BJ (cell line): ENCODE results near the gene OR6N2. TPM values are rescaled to one million over a fixed set of nuclear protein-coding genes. Genes with fewer than 3 reads are reported as not detected.

Source experiments
- CTCF ChIA-PET: fragments of 350-600 bp; formaldehyde crosslinking; extraction: SDS; loops from one replicate; lab custom pipeline; 2021; ENCODE audit warnings: antibody characterized with exemption, inconsistent platforms; lab: Yijun Ruan, JAX
- POLR2A ChIA-PET: fragments of 300-600 bp; sonication (Branson Sonifier 250); formaldehyde crosslinking; extraction: SDS; loops from one replicate; lab custom pipeline; 2021; ENCODE audit warnings: antibody characterized with exemption; lab: Charles Lee
- DNase-seq: peaks from one replicate; pipeline ENCODE4 v3.0.0-alpha.2; 2011; ENCODE audit warnings: low read depth
- H3K27me3 ChIP-seq: 2 replicates; pipeline ENCODE4 v1.6.0; 2011; ENCODE audit warnings: low read length; ENCODE audit not compliant: control insufficient read depth, insufficient read depth
- H3K36me3 ChIP-seq: 2 replicates; pipeline ENCODE4 v1.5.1; 2011; ENCODE audit warnings: low read length; ENCODE audit not compliant: control insufficient read depth, insufficient read depth
- H3K4me3 ChIP-seq: 2 replicates; pipeline ENCODE4 v1.5.1; 2011; ENCODE audit warnings: low read depth, mild to moderate bottlenecking, control low read depth, low read length
- CTCF ChIP-seq: IDR thresholded peaks from 2 replicates; pipeline ENCODE4 v1.5.1; 2011; ENCODE audit warnings: low read depth, mild to moderate bottlenecking, control low read depth, inconsistent platforms, low read length, moderate library complexity; ENCODE audit not compliant: insufficient read depth
- polyA minus RNA-seq: library from RNA; depleted of rRNA, polyadenylated mRNA; stranded (reverse); fragments of >200 nt; gene quantifications from 2 replicates; pipeline ENCODE4 v1.2.3, GENCODE V29; 2011; rRNA and poly(A)+ RNA removed
- polyA plus RNA-seq: library from polyadenylated mRNA; depleted of rRNA; stranded (reverse); fragments of >200 nt; gene quantifications from 2 replicates; pipeline ENCODE4 v1.2.3, GENCODE V29; 2011; rRNA removed

OR6N2 gene
- polyA plus RNA-seq (not detected in 2 replicates), polyA minus RNA-seq (not detected in 2 replicates)

GRCh38 chr1:158781104-158781503 is at the start of gene OR6N2:
Gene OR6N2, minus strand, starts transcription at chr1:158781204. Its CDS starts 3,569 bp downstream, at chr1:158777635.
- H3K27me3 ChIP-seq: no peaks in the 10 kb centered on the region
- POLR2A ChIA-PET: no interaction called here
- DNase-seq: no peak
- no peak for TF ChIP-seq CTCF
- no peaks in the 10 kb centered on the region for H3K36me3 ChIP-seq
- no peak within 1 kb of the TSS for H3K4me3 ChIP-seq
- CTCF ChIA-PET: no interaction called here

- H3K27me3 ChIP-seq: no peaks in the 10 kb centered on the region
- no peaks in the 10 kb centered on the region for H3K36me3 ChIP-seq
- no peak for TF ChIP-seq CTCF
- POLR2A ChIA-PET: no interaction called here
- no peak for DNase-seq
- no peak overlapping the region for H3K4me3 ChIP-seq
- CTCF ChIA-PET: no interaction called here
These were observed 49.2 kb upstream of the OR6N2 start for GRCh38 chr1:158830074-158830677.

- Histone ChIP-seq H3K36me3 (no peaks in the 10 kb centered on the region), H3K27me3 (no peaks in the 10 kb centered on the region), H3K4me3 (no peak overlapping the region)
- POLR2A ChIA-PET: no interaction called here
- no peak for DNase-seq
- no peak for TF ChIP-seq CTCF
- CTCF ChIA-PET: no interaction called here
These were observed 40.7 kb upstream of the OR6N2 start for GRCh38 chr1:158821723-158822122.

GRCh38 chr1:158819461-158820443 is 38.7 kb upstream of the OR6N2 start:
- no peaks in the 10 kb centered on the region for H3K27me3 ChIP-seq
- no peak for DNase-seq
- ChIA-PET POLR2A (no interaction called here), CTCF (interaction anchor here (0.6 kb wide), 1 partner anchor 16 kb away, joined by 3 read pairs; no protein-coding TSS in a partner anchor)
- H3K4me3 ChIP-seq: no peak overlapping the region
- TF ChIP-seq CTCF: no peak
- H3K36me3 ChIP-seq: no peaks in the 10 kb centered on the region

GRCh38 chr1:158818975-158819431 is 38.0 kb upstream of the OR6N2 start:
- H3K4me3 ChIP-seq: no peak overlapping the region
- no peaks in the 10 kb centered on the region for H3K27me3 ChIP-seq
- ChIA-PET CTCF (interaction anchor here (0.6 kb wide), 1 partner anchor 15 kb away, joined by 3 read pairs; no protein-coding TSS in a partner anchor), POLR2A (no interaction called here)
- DNase-seq: no peak
- H3K36me3 ChIP-seq: no peaks in the 10 kb centered on the region
- TF ChIP-seq CTCF: no peak
